GM12801 (cell line): Measurements from ENCODE around the gene PADI3.

Experiments used
- TF ChIP-seq, protein P1 (sequence below): IDR thresholded peaks from one replicate; pipeline ENCODE4 v1.5.1; 2011; ENCODE audit warnings: control low read depth; ENCODE audit not compliant: insufficient read length; ENCODE audit errors: extremely low read depth

The PADI3 gene

DNA sequence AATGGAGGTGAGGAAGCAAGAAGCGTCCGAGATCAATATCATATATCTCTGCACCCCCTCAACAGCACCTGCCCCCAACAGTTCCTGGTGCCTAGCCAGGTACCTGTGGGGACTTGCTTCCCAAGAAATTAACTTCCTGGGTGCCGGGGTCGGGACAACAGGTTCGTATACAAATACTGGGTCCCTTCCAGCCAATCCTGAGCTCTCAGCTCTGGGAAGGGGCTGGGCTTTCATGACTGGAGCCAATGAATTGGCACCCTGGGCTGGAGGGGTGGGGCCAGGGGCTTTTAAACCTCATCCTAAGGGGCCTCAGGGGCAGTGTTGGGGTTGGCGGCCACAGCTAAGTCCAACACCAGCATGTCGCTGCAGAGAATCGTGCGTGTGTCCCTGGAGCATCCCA, at the start of gene PADI3:
Gene PADI3, plus strand, starts transcription at position 318 of the 400 bp plus-strand sequence. Its CDS starts 40 bp downstream, at position 358.
- TF ChIP-seq, protein P1, sequence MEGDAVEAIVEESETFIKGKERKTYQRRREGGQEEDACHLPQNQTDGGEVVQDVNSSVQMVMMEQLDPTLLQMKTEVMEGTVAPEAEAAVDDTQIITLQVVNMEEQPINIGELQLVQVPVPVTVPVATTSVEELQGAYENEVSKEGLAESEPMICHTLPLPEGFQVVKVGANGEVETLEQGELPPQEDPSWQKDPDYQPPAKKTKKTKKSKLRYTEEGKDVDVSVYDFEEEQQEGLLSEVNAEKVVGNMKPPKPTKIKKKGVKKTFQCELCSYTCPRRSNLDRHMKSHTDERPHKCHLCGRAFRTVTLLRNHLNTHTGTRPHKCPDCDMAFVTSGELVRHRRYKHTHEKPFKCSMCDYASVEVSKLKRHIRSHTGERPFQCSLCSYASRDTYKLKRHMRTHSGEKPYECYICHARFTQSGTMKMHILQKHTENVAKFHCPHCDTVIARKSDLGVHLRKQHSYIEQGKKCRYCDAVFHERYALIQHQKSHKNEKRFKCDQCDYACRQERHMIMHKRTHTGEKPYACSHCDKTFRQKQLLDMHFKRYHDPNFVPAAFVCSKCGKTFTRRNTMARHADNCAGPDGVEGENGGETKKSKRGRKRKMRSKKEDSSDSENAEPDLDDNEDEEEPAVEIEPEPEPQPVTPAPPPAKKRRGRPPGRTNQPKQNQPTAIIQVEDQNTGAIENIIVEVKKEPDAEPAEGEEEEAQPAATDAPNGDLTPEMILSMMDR = no peak

- TF ChIP-seq, protein P1 = no peak
Measured at GRCh38 chr1:17199267-17200044, 49.4 kb upstream of the PADI3 start.

- TF ChIP-seq, protein P1 = no peak
Measured at GRCh38 chr1:17200246-17200645, 48.7 kb upstream of the PADI3 start.

GRCh38 chr1:17200756-17201155, 48.1 kb upstream of the PADI3 start:
- TF ChIP-seq, protein P1 = no peak

DNA sequence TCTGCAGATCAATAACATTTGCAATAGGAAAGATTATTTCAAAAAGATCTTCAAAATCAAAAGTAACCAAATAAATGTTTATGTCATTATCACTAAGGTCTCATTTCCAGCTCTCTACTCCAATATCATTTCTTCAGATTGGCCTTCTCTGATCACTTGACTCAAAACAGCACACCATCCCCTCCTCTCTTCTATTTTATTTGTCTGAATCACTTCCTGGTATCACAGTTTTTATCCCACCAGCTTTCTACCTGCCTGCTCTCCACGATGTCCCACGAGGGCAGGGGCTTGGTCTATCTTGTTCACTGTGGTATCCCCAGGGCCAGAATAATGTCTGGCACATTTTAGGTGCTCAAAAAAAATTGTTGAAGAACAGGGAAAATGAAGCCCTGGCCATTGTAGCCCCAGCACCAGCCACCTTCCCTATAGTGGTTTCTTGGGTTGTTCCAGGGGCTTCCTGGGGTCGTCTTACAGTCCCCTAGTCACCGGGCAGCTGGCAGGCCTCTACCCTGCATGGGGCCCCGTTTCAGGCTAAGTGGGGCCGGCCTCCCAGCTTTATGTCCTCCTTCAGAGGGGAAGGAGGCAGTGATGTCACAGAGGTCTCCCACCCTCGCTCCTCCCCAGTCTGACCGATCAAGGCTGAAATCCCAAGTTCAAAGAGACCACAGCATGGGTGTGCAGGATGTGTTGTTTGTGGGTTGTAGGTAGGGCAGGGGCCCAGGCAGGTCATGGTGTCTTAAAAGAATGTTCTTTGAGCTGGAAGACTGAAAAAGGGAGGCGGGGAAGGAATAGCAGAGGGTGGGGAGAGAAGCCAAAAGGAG, 47.5 kb upstream of the PADI3 start:
- TF ChIP-seq, protein P1 = no peak

- TF ChIP-seq, protein P1 = no peak
Measured at GRCh38 chr1:17204546-17205440, 44.1 kb upstream of the PADI3 start, which contains the start of gene PADI1. PADI1 (plus strand) TSS chr1:17205128; CDS start chr1:17205218, 90 bp downstream.
